GM12872 (cell line): ENCODE results near the gene PP2D1.

ENCODE experiments used
- CTCF ChIP-seq: IDR thresholded peaks from 3 replicates; pipeline ENCODE4 v1.5.1; 2011; ENCODE audit warnings: low read depth, mild to moderate bottlenecking, low read length, moderate library complexity; ENCODE audit not compliant: insufficient read depth

Gene PP2D1

DNA sequence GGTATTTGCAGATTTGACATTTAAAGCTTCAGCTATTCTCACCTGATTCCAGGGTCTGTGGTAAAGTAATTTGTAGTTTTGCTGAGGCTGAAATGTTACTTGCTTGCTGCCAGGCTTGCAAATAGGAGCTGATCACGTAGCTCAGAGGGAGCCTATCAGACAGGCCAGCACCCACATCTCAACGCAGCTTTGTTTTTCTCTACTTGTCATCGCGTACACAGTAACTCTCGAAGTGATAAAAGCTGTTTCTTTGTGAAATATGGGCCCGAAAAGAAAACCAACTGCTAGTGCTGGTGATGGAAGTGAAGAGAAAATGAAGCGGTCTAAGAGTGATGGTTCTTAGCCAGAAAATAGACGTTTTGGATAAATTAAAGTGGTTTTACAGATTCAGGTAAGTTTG is 41.7 kb downstream of the PP2D1 start:
- TF ChIP-seq CTCF = no peak

- no peak for TF ChIP-seq CTCF
Measured at GRCh38 chr3:19967812-19968211, 44.3 kb downstream of the PP2D1 start.

DNA sequence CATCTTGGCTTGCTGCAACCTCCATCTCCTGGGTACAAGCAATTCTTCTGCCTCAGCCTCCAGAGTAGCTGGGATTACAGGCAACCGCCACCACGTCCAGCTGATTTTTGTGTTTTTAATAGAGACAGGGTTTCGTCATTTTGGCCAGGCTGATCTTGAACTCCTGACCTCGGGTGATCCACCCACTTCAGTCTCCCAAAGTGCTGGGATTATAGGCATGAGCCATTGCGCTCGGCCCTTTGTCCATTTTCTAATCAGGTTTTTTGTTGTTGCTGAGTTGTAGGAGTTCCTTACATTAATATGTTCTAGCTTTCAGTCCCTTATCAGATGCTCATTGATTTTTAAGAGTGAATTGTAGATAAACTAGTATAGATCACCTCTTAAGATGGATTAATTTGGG is 44.9 kb downstream of the PP2D1 start:
- no peak for TF ChIP-seq CTCF

- TF ChIP-seq CTCF = no peak
Measured at GRCh38 chr3:19961960-19962359, 50.1 kb downstream of the PP2D1 start.

DNA sequence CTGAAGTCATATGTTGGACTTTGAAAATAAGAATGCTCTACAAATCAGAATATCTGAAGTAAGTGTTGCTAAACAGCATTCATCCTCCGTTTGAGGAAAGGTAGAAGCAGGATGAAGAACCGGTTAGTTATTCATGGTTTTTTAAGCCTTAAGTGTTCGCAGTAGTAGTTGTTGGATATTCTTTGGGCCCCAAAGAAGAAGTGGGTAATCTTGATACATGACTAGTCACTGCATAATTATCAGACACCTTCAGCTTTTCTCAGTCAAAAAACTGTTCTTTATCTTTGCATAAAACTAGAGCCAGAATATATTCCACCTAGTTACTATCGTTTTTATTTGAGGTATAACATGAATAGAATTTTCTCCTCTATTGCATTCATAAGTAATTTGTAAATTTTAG is 51.4 kb downstream of the PP2D1 start:
- no peak for TF ChIP-seq CTCF

DNA sequence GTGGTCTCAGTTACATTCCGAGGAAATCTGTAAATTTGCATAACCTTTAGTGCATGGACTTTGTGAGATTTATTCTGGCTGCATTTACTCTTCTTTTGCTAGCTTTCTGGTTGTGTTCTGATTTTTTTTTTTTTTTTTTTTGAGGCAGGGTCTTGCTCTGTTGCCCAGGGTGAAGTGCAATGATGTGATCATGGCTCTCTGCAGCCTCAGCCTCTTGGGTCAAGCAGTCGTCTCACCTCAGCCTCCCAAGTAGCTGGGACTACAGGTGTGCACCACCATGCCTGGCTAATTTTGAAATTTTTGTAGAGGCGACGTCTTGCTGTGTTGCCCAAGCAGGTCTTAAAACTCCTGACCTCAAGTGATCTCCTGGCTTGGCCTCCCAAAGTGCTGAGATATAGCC is 52.6 kb downstream of the PP2D1 start:
- TF ChIP-seq CTCF = no peak

- TF ChIP-seq CTCF = no peak
Measured at GRCh38 chr3:19954676-19955075, 57.4 kb downstream of the PP2D1 start.

GRCh38 chr3:19950316-19950715 is 61.7 kb downstream of the PP2D1 start:
- no peak for TF ChIP-seq CTCF
